Measurements from ENCODE around the gene WBP4.

DNA sequence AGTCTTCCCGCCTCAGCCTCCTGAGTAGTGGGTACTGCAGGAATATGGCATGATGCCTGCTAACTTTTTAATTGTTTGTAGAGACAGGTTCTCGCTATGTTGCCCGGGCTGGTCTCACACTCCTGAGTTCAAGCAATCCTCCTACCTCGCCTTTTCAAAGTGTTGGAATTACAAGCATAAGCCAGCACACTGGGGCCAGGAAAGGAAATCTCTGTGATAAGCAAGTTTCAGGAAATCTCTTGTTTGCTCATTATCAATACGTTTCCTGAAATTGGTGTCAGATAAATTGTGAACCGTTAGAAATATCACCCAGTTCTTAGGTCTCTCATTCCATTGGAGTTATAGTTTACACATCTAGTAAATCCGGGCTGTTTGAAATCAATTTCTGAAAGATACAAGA is 14.2 kb downstream of the WBP4 start:
- TF ChIP-seq, protein P1, sequence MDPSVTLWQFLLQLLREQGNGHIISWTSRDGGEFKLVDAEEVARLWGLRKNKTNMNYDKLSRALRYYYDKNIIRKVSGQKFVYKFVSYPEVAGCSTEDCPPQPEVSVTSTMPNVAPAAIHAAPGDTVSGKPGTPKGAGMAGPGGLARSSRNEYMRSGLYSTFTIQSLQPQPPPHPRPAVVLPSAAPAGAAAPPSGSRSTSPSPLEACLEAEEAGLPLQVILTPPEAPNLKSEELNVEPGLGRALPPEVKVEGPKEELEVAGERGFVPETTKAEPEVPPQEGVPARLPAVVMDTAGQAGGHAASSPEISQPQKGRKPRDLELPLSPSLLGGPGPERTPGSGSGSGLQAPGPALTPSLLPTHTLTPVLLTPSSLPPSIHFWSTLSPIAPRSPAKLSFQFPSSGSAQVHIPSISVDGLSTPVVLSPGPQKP (CRISPR knock-in tag; IDR thresholded peaks at IDR 0.05) = no peak
- TF ChIP-seq NR2C2 (CRISPR knock-in tag; IDR thresholded peaks at IDR 0.05) (no peak), NR2C2 (tag; IDR thresholded peaks at IDR 0.05) (no peak), NUFIP1 (IDR thresholded peaks at IDR 0.05; ENCODE audit: partially characterized antibody) (no peak), EZH2 (IDR thresholded peaks at IDR 0.05; ENCODE audit: borderline replicate concordance, low read depth, low read length) (no peak), TRIM24 (IDR thresholded peaks at IDR 0.05) (no peak), NKRF (IDR thresholded peaks at IDR 0.05; ENCODE audit: borderline replicate concordance) (no peak), ARHGAP35 (IDR thresholded peaks at IDR 0.05; ENCODE audit: partially characterized antibody) (no peak), CBFB (CRISPR knock-in tag; IDR thresholded peaks at IDR 0.05) (no peak), FOXA1 (IDR thresholded peaks at IDR 0.05; ENCODE audit: borderline replicate concordance) (no peak), BRCA1 (IDR thresholded peaks at IDR 0.05) (no peak), BRCA1 (CRISPR knock-in tag; IDR thresholded peaks at IDR 0.05) (no peak)
- TF ChIP-seq, protein P2, sequence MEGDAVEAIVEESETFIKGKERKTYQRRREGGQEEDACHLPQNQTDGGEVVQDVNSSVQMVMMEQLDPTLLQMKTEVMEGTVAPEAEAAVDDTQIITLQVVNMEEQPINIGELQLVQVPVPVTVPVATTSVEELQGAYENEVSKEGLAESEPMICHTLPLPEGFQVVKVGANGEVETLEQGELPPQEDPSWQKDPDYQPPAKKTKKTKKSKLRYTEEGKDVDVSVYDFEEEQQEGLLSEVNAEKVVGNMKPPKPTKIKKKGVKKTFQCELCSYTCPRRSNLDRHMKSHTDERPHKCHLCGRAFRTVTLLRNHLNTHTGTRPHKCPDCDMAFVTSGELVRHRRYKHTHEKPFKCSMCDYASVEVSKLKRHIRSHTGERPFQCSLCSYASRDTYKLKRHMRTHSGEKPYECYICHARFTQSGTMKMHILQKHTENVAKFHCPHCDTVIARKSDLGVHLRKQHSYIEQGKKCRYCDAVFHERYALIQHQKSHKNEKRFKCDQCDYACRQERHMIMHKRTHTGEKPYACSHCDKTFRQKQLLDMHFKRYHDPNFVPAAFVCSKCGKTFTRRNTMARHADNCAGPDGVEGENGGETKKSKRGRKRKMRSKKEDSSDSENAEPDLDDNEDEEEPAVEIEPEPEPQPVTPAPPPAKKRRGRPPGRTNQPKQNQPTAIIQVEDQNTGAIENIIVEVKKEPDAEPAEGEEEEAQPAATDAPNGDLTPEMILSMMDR (IDR thresholded peaks at IDR 0.05 in 2 of 3, conservative IDR thresholded peaks at IDR 0.05 in 1 of 3; ENCODE audit: insufficient read depth in 2 of 3, low read depth in 1 of 3, low read length in 3 of 3) = no peak

All from K562 (cell line).